Measurements from ENCODE around the gene MYO16. TPM values are rescaled to one million over a fixed set of nuclear protein-coding genes. Genes with fewer than 3 reads are reported as not detected.

The MYO16 gene
- total RNA-seq, 1 experiment from 2014 or later: not detected

DNA sequence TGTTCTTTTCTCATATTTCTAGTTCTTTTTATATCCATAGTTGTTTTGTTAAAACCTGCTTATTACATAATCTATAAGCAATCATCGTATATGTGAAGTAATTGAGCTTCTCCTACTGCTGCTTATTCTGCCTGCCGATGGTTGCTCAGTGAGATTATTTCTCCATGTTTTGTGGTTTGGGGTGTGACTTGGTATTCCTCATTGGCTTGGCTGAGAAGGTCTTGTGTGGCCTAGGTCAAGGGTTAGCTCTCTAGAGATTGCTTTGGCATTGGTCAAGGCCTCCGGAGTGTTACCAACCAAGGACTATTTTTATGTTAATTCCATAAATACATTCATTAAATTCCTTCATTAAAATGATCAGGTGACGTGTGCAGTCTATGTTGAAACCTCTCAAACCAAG lies 302.8 kb downstream of the MYO16 start:
- no CpG with 5 or more reads among the region's 4 CpGs for WGBS (ENCODE audit: extremely low coverage, insufficient read length, low lambda C conversion rate)
- Histone ChIP-seq H3K14ac (ENCODE audit: insufficient read depth, low read length) (no peak overlapping the region), H3K27me3 (ENCODE audit: insufficient read depth, low read length) (no peaks in the 10 kb centered on the region), H3K4me2 (ENCODE audit: insufficient read depth, insufficient read length, low read length) (no peak overlapping the region), H4K91ac (ENCODE audit: insufficient read length, low read depth, low read length) (no peak overlapping the region), H3K23ac (ENCODE audit: insufficient read length, low read depth, low read length) (no peak overlapping the region), H4K8ac (replicated peaks; ENCODE audit: insufficient read length, low read depth, low read length) (no peak overlapping the region), H3K9ac (ENCODE audit: extremely low read depth, insufficient read length, low read length) (no peak overlapping the region), H2BK20ac (ENCODE audit: low read depth, low read length, poor library complexity, severe bottlenecking) (no peak overlapping the region), H2BK15ac (ENCODE audit: low read depth, low read length) (no peak overlapping the region), H3K9me3 (ENCODE audit: control insufficient read depth, low read depth, low read length) (no peaks in the 10 kb centered on the region), H3K79me1 (ENCODE audit: insufficient read depth, low read depth, low read length, poor library complexity, severe bottlenecking) (no peaks in the 10 kb centered on the region), H4K20me1 (ENCODE audit: control insufficient read depth, insufficient read depth, insufficient read length) (no peaks in the 10 kb centered on the region), H3K4ac (ENCODE audit: low read depth, low read length) (no peak overlapping the region), H3K18ac (ENCODE audit: insufficient read length, low read depth, low read length) (no peak overlapping the region), H3K4me1 (ENCODE audit: insufficient read depth, low read length) (no peaks in the 10 kb centered on the region), H2AFZ (ENCODE audit: low read length) (no peak overlapping the region), H3K56ac (ENCODE audit: insufficient read length, low read depth, low read length) (no peak overlapping the region), H3K27ac (ENCODE audit: insufficient read length, low read depth, low read length) (no peak overlapping the region), H3T11ph (ENCODE audit: low read length) (no peak overlapping the region), H2BK5ac (ENCODE audit: insufficient read length, low read length) (no peak overlapping the region), H4K5ac (ENCODE audit: insufficient read length, low read depth, low read length) (no peak overlapping the region), H2BK120ac (ENCODE audit: low read depth, low read length, poor library complexity, severe bottlenecking) (no peak overlapping the region), H3K23me2 (ENCODE audit: insufficient read length, low read depth, low read length, poor library complexity, severe bottlenecking) (no peaks in the 10 kb centered on the region), H2AK5ac (ENCODE audit: insufficient read length, low read length) (no peak overlapping the region), H2BK12ac (ENCODE audit: insufficient read length, low read depth, low read length) (no peak overlapping the region), H3K79me2 (ENCODE audit: insufficient read depth, low read length) (no peaks in the 10 kb centered on the region)
- TF ChIP-seq, protein P1, sequence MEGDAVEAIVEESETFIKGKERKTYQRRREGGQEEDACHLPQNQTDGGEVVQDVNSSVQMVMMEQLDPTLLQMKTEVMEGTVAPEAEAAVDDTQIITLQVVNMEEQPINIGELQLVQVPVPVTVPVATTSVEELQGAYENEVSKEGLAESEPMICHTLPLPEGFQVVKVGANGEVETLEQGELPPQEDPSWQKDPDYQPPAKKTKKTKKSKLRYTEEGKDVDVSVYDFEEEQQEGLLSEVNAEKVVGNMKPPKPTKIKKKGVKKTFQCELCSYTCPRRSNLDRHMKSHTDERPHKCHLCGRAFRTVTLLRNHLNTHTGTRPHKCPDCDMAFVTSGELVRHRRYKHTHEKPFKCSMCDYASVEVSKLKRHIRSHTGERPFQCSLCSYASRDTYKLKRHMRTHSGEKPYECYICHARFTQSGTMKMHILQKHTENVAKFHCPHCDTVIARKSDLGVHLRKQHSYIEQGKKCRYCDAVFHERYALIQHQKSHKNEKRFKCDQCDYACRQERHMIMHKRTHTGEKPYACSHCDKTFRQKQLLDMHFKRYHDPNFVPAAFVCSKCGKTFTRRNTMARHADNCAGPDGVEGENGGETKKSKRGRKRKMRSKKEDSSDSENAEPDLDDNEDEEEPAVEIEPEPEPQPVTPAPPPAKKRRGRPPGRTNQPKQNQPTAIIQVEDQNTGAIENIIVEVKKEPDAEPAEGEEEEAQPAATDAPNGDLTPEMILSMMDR (conservative IDR thresholded peaks at IDR 0.05): no peak
- Mint-ChIP-seq H3K36me3 (ENCODE audit: insufficient read depth in 1 of 3, low read depth in 3 of 3) (no peaks in the 10 kb centered on the region), H3K27me3 (ENCODE audit: low read depth) (no peaks in the 10 kb centered on the region), H3K27ac (no peak overlapping the region), H3K4me1 (peaks cover 9 to 12% of the 10 kb centered on the region in 2 experiments), H3K4me3 (no peak overlapping the region), H3K9me3 (no peaks in the 10 kb centered on the region)
- DNase-seq: no peak
